SK-N-SH (cell line): ENCODE results near the gene SLC4A9. TPM values are rescaled to one million over a fixed set of nuclear protein-coding genes. Genes with fewer than 3 reads are reported as not detected.

ENCODE experiments used
- CTCF ChIA-PET: fragments of 300-600, 350-600 bp; formaldehyde crosslinking; extraction: SDS; loops from one replicate; lab custom pipeline; 2021; lab: Yijun Ruan, JAX
- POLR2A ChIA-PET: fragments of 350-600 bp; sonication (Branson Sonifier 250); formaldehyde crosslinking; extraction: SDS; loops from one replicate; lab custom pipeline; 2020; ENCODE audit warnings: antibody characterized with exemption, inconsistent platforms; lab: Yijun Ruan, JAX
- DNase-seq: peaks from one replicate; pipeline ENCODE4 v3.0.0; 2012
- H2AFZ ChIP-seq: fragments of 200-600 bp; sonication (generic); 2 replicates; pipeline ENCODE4 v1.8.1; 2016; ENCODE audit warnings: antibody characterized with exemption, mild to moderate bottlenecking, low read depth
- H3F3A ChIP-seq: fragments of 200-600 bp; sonication (generic); replicated peaks from 2 replicates; pipeline ENCODE3; 2016; ENCODE audit warnings: antibody characterized with exemption, mild to moderate bottlenecking; ENCODE audit not compliant: insufficient read depth
- H3K27ac ChIP-seq, 2 experiments: fragments of 200-500 bp in 1 of 2; fragments of 200-600 bp in 1 of 2; sonication (Bioruptor generic) in 1 of 2; sonication (generic), shearing (Covaris generic) in 1 of 2; 2 replicates each; pipeline versions ENCODE4 v1.5.1 to v1.6.1; 2014 to 2016; ENCODE audit warnings: low read depth in 2 of 2, inconsistent platforms in 1 of 2, low read length in 1 of 2, mild to moderate bottlenecking in 1 of 2, mixed read lengths in 1 of 2
- H3K27me3 ChIP-seq: fragments of 200-600 bp; sonication (generic), shearing (Covaris generic); 2 replicates; pipeline ENCODE4 v1.6.1; 2016; ENCODE audit warnings: mixed run types; ENCODE audit not compliant: insufficient read depth
- H3K36me3 ChIP-seq, 2 experiments: fragments of 200-500 bp in 1 of 2; fragments of 200-600 bp in 1 of 2; sonication (Bioruptor generic) in 1 of 2; sonication (generic) in 1 of 2; replicated peaks in 1 of 2; 2 replicates each; pipeline versions ENCODE3 to v1.5.1; 2014 to 2016; ENCODE audit warnings: low read length in 1 of 2, mild to moderate bottlenecking in 1 of 2; ENCODE audit not compliant: insufficient read depth in 2 of 2, control insufficient read depth in 1 of 2
- H3K4me1 ChIP-seq, 2 experiments: fragments of 200-500 bp in 1 of 2; fragments of 200-600 bp in 1 of 2; sonication (Bioruptor generic) in 1 of 2; sonication (generic), shearing (Covaris generic) in 1 of 2; 2 replicates each; pipeline versions ENCODE4 v1.5.1 to v1.6.1; 2014 to 2016; ENCODE audit warnings: low read depth in 1 of 2, low read length in 1 of 2, mixed run types in 1 of 2; ENCODE audit not compliant: insufficient read depth in 2 of 2, control insufficient read depth in 1 of 2
- H3K4me2 ChIP-seq: fragments of 200-600 bp; sonication (generic), shearing (Covaris generic); 2 replicates; pipeline ENCODE4 v1.6.1; 2017; ENCODE audit warnings: mixed run types
- H3K4me3 ChIP-seq, 2 experiments: fragments of 200-500 bp in 1 of 2; fragments of 200-600 bp in 1 of 2; sonication (Bioruptor generic) in 1 of 2; sonication (generic), shearing (Covaris generic) in 1 of 2; 2 replicates each; pipeline versions ENCODE4 v1.5.1 to v1.8.1; 2014 to 2016; ENCODE audit warnings: low read depth in 2 of 2, inconsistent platforms in 1 of 2, low read length in 1 of 2, mild to moderate bottlenecking in 1 of 2, mixed read lengths in 1 of 2, moderate library complexity in 1 of 2
- H3K79me2 ChIP-seq: fragments of 200-600 bp; sonication (generic); 2 replicates; pipeline ENCODE4 v1.8.1; 2017; ENCODE audit warnings: mild to moderate bottlenecking; ENCODE audit not compliant: insufficient read depth
- H3K9ac ChIP-seq: fragments of 200-600 bp; sonication (generic); 2 replicates; pipeline ENCODE4 v1.6.1; 2017; ENCODE audit warnings: mixed run types
- H3K9me2 ChIP-seq: fragments of 200-600 bp; sonication (generic); 2 replicates; pipeline ENCODE4 v1.6.1; 2017; ENCODE audit warnings: mixed run types
- H3K9me3 ChIP-seq: fragments of 200-600 bp; sonication (generic); 2 replicates; pipeline ENCODE4 v1.6.1; 2017; ENCODE audit warnings: mixed run types, mild to moderate bottlenecking, moderate library complexity
- H4K20me1 ChIP-seq: fragments of 200-600 bp; sonication (generic); 2 replicates; pipeline ENCODE4 v1.6.1; 2017; ENCODE audit warnings: mild to moderate bottlenecking, mixed run types; ENCODE audit not compliant: insufficient read depth
- CTCF ChIP-seq: fragments of 200-600 bp; sonication (generic); IDR thresholded peaks from 2 replicates; pipeline ENCODE4 v1.6.1; 2017; ENCODE audit warnings: antibody characterized with exemption, mild to moderate bottlenecking, moderate library complexity
- EP300 ChIP-seq, 2 experiments: IDR thresholded peaks; 2 replicates each; pipeline versions ENCODE4 v1.4.0 to v1.6.1; 2012; ENCODE audit warnings: borderline replicate concordance in 1 of 2, low read depth in 1 of 2, low read length in 1 of 2
- FOXJ3 ChIP-seq: sonication (generic); formaldehyde crosslinking; IDR thresholded peaks from 2 replicates; pipeline ENCODE4 v1.5.1; 2020; ENCODE audit warnings: mild to moderate bottlenecking, missing genetic modification reagents
- FOXM1 ChIP-seq: IDR thresholded peaks from 2 replicates; pipeline ENCODE4 v1.4.0; 2012; ENCODE audit warnings: low read depth, mild to moderate bottlenecking
- GATA2 ChIP-seq: sonication (generic); formaldehyde crosslinking; IDR thresholded peaks from 2 replicates; pipeline ENCODE4 v1.5.0; 2020; ENCODE audit warnings: mild to moderate bottlenecking, missing genetic modification reagents
- IRF3 ChIP-seq: fragments of 150-350 bp; IDR thresholded peaks from 2 replicates; pipeline ENCODE4 v1.6.1; 2016; ENCODE audit warnings: mild to moderate bottlenecking, low read depth, low read length
- MAX ChIP-seq: IDR thresholded peaks from 2 replicates; pipeline ENCODE4 v1.4.0; 2012; ENCODE audit warnings: low read depth
- MEF2A ChIP-seq: IDR thresholded peaks from 2 replicates; pipeline ENCODE4 v1.4.0; 2012; ENCODE audit warnings: low read depth, borderline replicate concordance
- NFIC ChIP-seq: IDR thresholded peaks from 2 replicates; pipeline ENCODE4 v1.4.0; 2012; ENCODE audit warnings: borderline replicate concordance
- NRF1 ChIP-seq: IDR thresholded peaks from 2 replicates; pipeline ENCODE4 v1.6.1; 2012; ENCODE audit warnings: low read depth, mild to moderate bottlenecking, low read length
- POLR2AphosphoS5 ChIP-seq: IDR thresholded peaks from 2 replicates; pipeline ENCODE4 v1.6.1; 2012; ENCODE audit warnings: low read depth, low read length
- RAD21 ChIP-seq: IDR thresholded peaks from 2 replicates; pipeline ENCODE4 v1.6.1; 2012; ENCODE audit warnings: mild to moderate bottlenecking, low read length
- RFX5 ChIP-seq: IDR thresholded peaks from 2 replicates; pipeline ENCODE4 v1.6.1; 2012; ENCODE audit warnings: mild to moderate bottlenecking, improper control_type of control experiment, low read length
- SIN3A ChIP-seq: IDR thresholded peaks from 2 replicates; pipeline ENCODE4 v1.6.1; 2012; ENCODE audit warnings: low read depth, mild to moderate bottlenecking, low read length, moderate library complexity, borderline replicate concordance
- TCF12 ChIP-seq: IDR thresholded peaks from 2 replicates; pipeline ENCODE4 v1.4.0; 2012
- USF1 ChIP-seq: IDR thresholded peaks from 2 replicates; pipeline ENCODE4 v1.4.0; 2012; ENCODE audit warnings: low read depth, borderline replicate concordance
- WGBS: methylation state at CpG from one replicate; pipeline ENCODE4 v1.1.6; 2017; ENCODE audit warnings: low lambda C conversion rate; 5-methylcytosine and 5-hydroxymethylcytosine counted together
- polyA plus RNA-seq, 3 experiments: library from polyadenylated mRNA; depleted of rRNA; stranded (reverse); fragments of >200 nt; gene quantifications; 2 replicates each; pipeline ENCODE4 v1.2.3, GENCODE V29; 2012
- TF ChIP-seq, protein P1 (sequence below): fragments of 150-350 bp; IDR thresholded peaks from 2 replicates; pipeline ENCODE4 v1.6.1; 2017; ENCODE audit warnings: antibody characterized with exemption, low read length, low read depth, borderline replicate concordance
- TF ChIP-seq, protein P2 (sequence below): IDR thresholded peaks from 2 replicates; pipeline ENCODE4; 2012
- TF ChIP-seq, protein P3 (sequence below): IDR thresholded peaks from 2 replicates; pipeline ENCODE4 v1.6.1; 2012; ENCODE audit warnings: mild to moderate bottlenecking, low read depth, low read length, moderate library complexity

SLC4A9 gene
- polyA plus RNA-seq, 1 of the 3 experiments (the other 2 are of a cell fraction): 0.02 TPM

GRCh38 chr5:140366589-140367255 is 6.7 kb downstream of the SLC4A9 start:
- TF ChIP-seq SIN3A: no peak
- no peak for TF ChIP-seq RAD21
- TF ChIP-seq USF1: no peak
- no peak for TF ChIP-seq IRF3
- no peak for TF ChIP-seq GATA2 (CRISPR knock-in tag)
- no peak for TF ChIP-seq MAX
- TF ChIP-seq, protein P1, sequence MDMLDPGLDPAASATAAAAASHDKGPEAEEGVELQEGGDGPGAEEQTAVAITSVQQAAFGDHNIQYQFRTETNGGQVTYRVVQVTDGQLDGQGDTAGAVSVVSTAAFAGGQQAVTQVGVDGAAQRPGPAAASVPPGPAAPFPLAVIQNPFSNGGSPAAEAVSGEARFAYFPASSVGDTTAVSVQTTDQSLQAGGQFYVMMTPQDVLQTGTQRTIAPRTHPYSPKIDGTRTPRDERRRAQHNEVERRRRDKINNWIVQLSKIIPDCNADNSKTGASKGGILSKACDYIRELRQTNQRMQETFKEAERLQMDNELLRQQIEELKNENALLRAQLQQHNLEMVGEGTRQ: no peak
- no peak for TF ChIP-seq POLR2AphosphoS5
- TF ChIP-seq, protein P2, sequence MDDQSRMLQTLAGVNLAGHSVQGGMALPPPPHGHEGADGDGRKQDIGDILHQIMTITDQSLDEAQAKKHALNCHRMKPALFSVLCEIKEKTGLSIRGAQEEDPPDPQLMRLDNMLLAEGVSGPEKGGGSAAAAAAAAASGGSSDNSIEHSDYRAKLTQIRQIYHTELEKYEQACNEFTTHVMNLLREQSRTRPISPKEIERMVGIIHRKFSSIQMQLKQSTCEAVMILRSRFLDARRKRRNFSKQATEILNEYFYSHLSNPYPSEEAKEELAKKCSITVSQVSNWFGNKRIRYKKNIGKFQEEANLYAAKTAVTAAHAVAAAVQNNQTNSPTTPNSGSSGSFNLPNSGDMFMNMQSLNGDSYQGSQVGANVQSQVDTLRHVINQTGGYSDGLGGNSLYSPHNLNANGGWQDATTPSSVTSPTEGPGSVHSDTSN: no peak
- TF ChIP-seq, protein P3, sequence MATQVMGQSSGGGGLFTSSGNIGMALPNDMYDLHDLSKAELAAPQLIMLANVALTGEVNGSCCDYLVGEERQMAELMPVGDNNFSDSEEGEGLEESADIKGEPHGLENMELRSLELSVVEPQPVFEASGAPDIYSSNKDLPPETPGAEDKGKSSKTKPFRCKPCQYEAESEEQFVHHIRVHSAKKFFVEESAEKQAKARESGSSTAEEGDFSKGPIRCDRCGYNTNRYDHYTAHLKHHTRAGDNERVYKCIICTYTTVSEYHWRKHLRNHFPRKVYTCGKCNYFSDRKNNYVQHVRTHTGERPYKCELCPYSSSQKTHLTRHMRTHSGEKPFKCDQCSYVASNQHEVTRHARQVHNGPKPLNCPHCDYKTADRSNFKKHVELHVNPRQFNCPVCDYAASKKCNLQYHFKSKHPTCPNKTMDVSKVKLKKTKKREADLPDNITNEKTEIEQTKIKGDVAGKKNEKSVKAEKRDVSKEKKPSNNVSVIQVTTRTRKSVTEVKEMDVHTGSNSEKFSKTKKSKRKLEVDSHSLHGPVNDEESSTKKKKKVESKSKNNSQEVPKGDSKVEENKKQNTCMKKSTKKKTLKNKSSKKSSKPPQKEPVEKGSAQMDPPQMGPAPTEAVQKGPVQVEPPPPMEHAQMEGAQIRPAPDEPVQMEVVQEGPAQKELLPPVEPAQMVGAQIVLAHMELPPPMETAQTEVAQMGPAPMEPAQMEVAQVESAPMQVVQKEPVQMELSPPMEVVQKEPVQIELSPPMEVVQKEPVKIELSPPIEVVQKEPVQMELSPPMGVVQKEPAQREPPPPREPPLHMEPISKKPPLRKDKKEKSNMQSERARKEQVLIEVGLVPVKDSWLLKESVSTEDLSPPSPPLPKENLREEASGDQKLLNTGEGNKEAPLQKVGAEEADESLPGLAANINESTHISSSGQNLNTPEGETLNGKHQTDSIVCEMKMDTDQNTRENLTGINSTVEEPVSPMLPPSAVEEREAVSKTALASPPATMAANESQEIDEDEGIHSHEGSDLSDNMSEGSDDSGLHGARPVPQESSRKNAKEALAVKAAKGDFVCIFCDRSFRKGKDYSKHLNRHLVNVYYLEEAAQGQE: no peak
- no peak for TF ChIP-seq EP300 (IDR thresholded peaks at IDR 0.05; ENCODE audit: borderline replicate concordance in 1 of 2, low read depth in 1 of 2, low read length in 1 of 2)
- TF ChIP-seq CTCF: no peak
- no peak for TF ChIP-seq NFIC
- TF ChIP-seq NRF1: no peak
- no peak for TF ChIP-seq FOXJ3 (CRISPR knock-in tag)
- TF ChIP-seq MEF2A: no peak
- no peak for TF ChIP-seq TCF12
- TF ChIP-seq FOXM1: no peak
- TF ChIP-seq RFX5: no peak
- H3K4me3 ChIP-seq: no peak overlapping the region
- POLR2A ChIA-PET: interaction anchor here (1.3 kb wide), 1 partner anchor 35 kb away, joined by 3 read pairs; the partner anchor contains the start of gene ANKHD1
- WGBS: 63% methylated on average over 7 of the region's 7 CpGs
- no peak for DNase-seq
- no peaks in the 10 kb centered on the region for H3F3A ChIP-seq
- H3K4me2 ChIP-seq: no peak overlapping the region
- no peak overlapping the region for H2AFZ ChIP-seq
- H3K27me3 ChIP-seq: no peaks in the 10 kb centered on the region
- H4K20me1 ChIP-seq: no peaks in the 10 kb centered on the region
- no peak overlapping the region for H3K9ac ChIP-seq
- no peaks in the 10 kb centered on the region for H3K79me2 ChIP-seq
- no peaks in the 10 kb centered on the region for H3K36me3 ChIP-seq
- no peak overlapping the region for H3K27ac ChIP-seq
- CTCF ChIA-PET: interaction anchor here (0.6 to 3.1 kb wide), 9 partner anchors 11 to 354 kb away, joined by 3 to 21 read pairs (median 4); no protein-coding TSS in a partner anchor
- no peaks in the 10 kb centered on the region for H3K9me2 ChIP-seq
- H3K4me1 ChIP-seq: peaks cover 0 to 2% of the 10 kb centered on the region in 2 experiments; a peak in 1 of 4 replicates
- H3K9me3 ChIP-seq: no peaks in the 10 kb centered on the region
